HG03135 (cell line): ENCODE measurements around the gene ACKR3.

Experiments used
- ATAC-seq: cut with Tn5 transposase; IDR thresholded peaks from one replicate; pipeline ENCODE4 v1.9.1; 2021; ENCODE audit warnings: mild to moderate bottlenecking, moderate library complexity; ENCODE audit not compliant: unreplicated experiment

The ACKR3 gene

GRCh38 chr2:236568068-236568921 lies 1.3 kb upstream of the ACKR3 start:
- ATAC-seq = peak; percentile 37

- ATAC-seq = no peak
Observed at GRCh38 chr2:236568922-236569572, 578 bp upstream of the ACKR3 start.

- ATAC-seq = no peak
Observed at GRCh38 chr2:236570081-236570868, 650 bp downstream of the ACKR3 start.

GRCh38 chr2:236571145-236571544 lies 1.5 kb downstream of the ACKR3 start:
- ATAC-seq = no peak

- no peak for ATAC-seq
Observed at GRCh38 chr2:236572482-236572881, 2.9 kb downstream of the ACKR3 start.

GRCh38 chr2:236573066-236573929 lies 3.7 kb downstream of the ACKR3 start:
- no peak for ATAC-seq

- no peak for ATAC-seq
Observed at GRCh38 chr2:236574000-236574399, 4.4 kb downstream of the ACKR3 start.

GRCh38 chr2:236574424-236575145 lies 5.0 kb downstream of the ACKR3 start:
- no peak for ATAC-seq

GRCh38 chr2:236575510-236575909 lies 5.9 kb downstream of the ACKR3 start:
- ATAC-seq = no peak

- ATAC-seq = no peak
Observed at GRCh38 chr2:236576087-236576486, 6.5 kb downstream of the ACKR3 start.

GRCh38 chr2:236576953-236577352 lies 7.3 kb downstream of the ACKR3 start:
- ATAC-seq = no peak

- no peak for ATAC-seq
Observed at GRCh38 chr2:236577481-236578410, 8.1 kb downstream of the ACKR3 start.

- no peak for ATAC-seq
Observed at GRCh38 chr2:236578411-236578846, 8.8 kb downstream of the ACKR3 start.

GRCh38 chr2:236579048-236579745 lies 9.6 kb downstream of the ACKR3 start:
- ATAC-seq = no peak

GRCh38 chr2:236579746-236580315 lies 10.2 kb downstream of the ACKR3 start:
- no peak for ATAC-seq

GRCh38 chr2:236580746-236581355 lies 11.2 kb downstream of the ACKR3 start:
- ATAC-seq = no peak

GRCh38 chr2:236581546-236581945 lies 11.9 kb downstream of the ACKR3 start:
- no peak for ATAC-seq
